SK-N-SH (cell line): ENCODE measurements around the gene MAB21L3. TPM values are rescaled to one million over a fixed set of nuclear protein-coding genes. Genes with fewer than 3 reads are reported as not detected.

Experiments
- CTCF ChIA-PET: fragments of 300-600, 350-600 bp; formaldehyde crosslinking; extraction: SDS; loops from one replicate; lab custom pipeline; 2021; lab: Yijun Ruan, JAX
- POLR2A ChIA-PET: fragments of 350-600 bp; sonication (Branson Sonifier 250); formaldehyde crosslinking; extraction: SDS; loops from one replicate; lab custom pipeline; 2020; ENCODE audit warnings: antibody characterized with exemption, inconsistent platforms; lab: Yijun Ruan, JAX
- DNase-seq: peaks from one replicate; pipeline ENCODE4 v3.0.0; 2012
- H2AFZ ChIP-seq: fragments of 200-600 bp; sonication (generic); 2 replicates; pipeline ENCODE4 v1.8.1; 2016; ENCODE audit warnings: antibody characterized with exemption, mild to moderate bottlenecking, low read depth
- H3F3A ChIP-seq: fragments of 200-600 bp; sonication (generic); replicated peaks from 2 replicates; pipeline ENCODE3; 2016; ENCODE audit warnings: antibody characterized with exemption, mild to moderate bottlenecking; ENCODE audit not compliant: insufficient read depth
- H3K27ac ChIP-seq, 2 experiments: fragments of 200-500 bp in 1 of 2; fragments of 200-600 bp in 1 of 2; sonication (Bioruptor generic) in 1 of 2; sonication (generic), shearing (Covaris generic) in 1 of 2; 2 replicates each; pipeline versions ENCODE4 v1.5.1 to v1.6.1; 2014 to 2016; ENCODE audit warnings: low read depth in 2 of 2, inconsistent platforms in 1 of 2, low read length in 1 of 2, mild to moderate bottlenecking in 1 of 2, mixed read lengths in 1 of 2
- H3K27me3 ChIP-seq: fragments of 200-600 bp; sonication (generic), shearing (Covaris generic); 2 replicates; pipeline ENCODE4 v1.6.1; 2016; ENCODE audit warnings: mixed run types; ENCODE audit not compliant: insufficient read depth
- H3K36me3 ChIP-seq, 2 experiments: fragments of 200-500 bp in 1 of 2; fragments of 200-600 bp in 1 of 2; sonication (Bioruptor generic) in 1 of 2; sonication (generic) in 1 of 2; replicated peaks in 1 of 2; 2 replicates each; pipeline versions ENCODE3 to v1.5.1; 2014 to 2016; ENCODE audit warnings: low read length in 1 of 2, mild to moderate bottlenecking in 1 of 2; ENCODE audit not compliant: insufficient read depth in 2 of 2, control insufficient read depth in 1 of 2
- H3K4me1 ChIP-seq, 2 experiments: fragments of 200-500 bp in 1 of 2; fragments of 200-600 bp in 1 of 2; sonication (Bioruptor generic) in 1 of 2; sonication (generic), shearing (Covaris generic) in 1 of 2; 2 replicates each; pipeline versions ENCODE4 v1.5.1 to v1.6.1; 2014 to 2016; ENCODE audit warnings: low read depth in 1 of 2, low read length in 1 of 2, mixed run types in 1 of 2; ENCODE audit not compliant: insufficient read depth in 2 of 2, control insufficient read depth in 1 of 2
- H3K4me2 ChIP-seq: fragments of 200-600 bp; sonication (generic), shearing (Covaris generic); 2 replicates; pipeline ENCODE4 v1.6.1; 2017; ENCODE audit warnings: mixed run types
- H3K4me3 ChIP-seq, 2 experiments: fragments of 200-500 bp in 1 of 2; fragments of 200-600 bp in 1 of 2; sonication (Bioruptor generic) in 1 of 2; sonication (generic), shearing (Covaris generic) in 1 of 2; 2 replicates each; pipeline versions ENCODE4 v1.5.1 to v1.8.1; 2014 to 2016; ENCODE audit warnings: low read depth in 2 of 2, inconsistent platforms in 1 of 2, low read length in 1 of 2, mild to moderate bottlenecking in 1 of 2, mixed read lengths in 1 of 2, moderate library complexity in 1 of 2
- H3K79me2 ChIP-seq: fragments of 200-600 bp; sonication (generic); 2 replicates; pipeline ENCODE4 v1.8.1; 2017; ENCODE audit warnings: mild to moderate bottlenecking; ENCODE audit not compliant: insufficient read depth
- H3K9ac ChIP-seq: fragments of 200-600 bp; sonication (generic); 2 replicates; pipeline ENCODE4 v1.6.1; 2017; ENCODE audit warnings: mixed run types
- H3K9me2 ChIP-seq: fragments of 200-600 bp; sonication (generic); 2 replicates; pipeline ENCODE4 v1.6.1; 2017; ENCODE audit warnings: mixed run types
- H3K9me3 ChIP-seq: fragments of 200-600 bp; sonication (generic); 2 replicates; pipeline ENCODE4 v1.6.1; 2017; ENCODE audit warnings: mixed run types, mild to moderate bottlenecking, moderate library complexity
- H4K20me1 ChIP-seq: fragments of 200-600 bp; sonication (generic); 2 replicates; pipeline ENCODE4 v1.6.1; 2017; ENCODE audit warnings: mild to moderate bottlenecking, mixed run types; ENCODE audit not compliant: insufficient read depth
- CHD2 ChIP-seq: fragments of 150-350 bp; IDR thresholded peaks from 2 replicates; pipeline ENCODE4 v1.6.1; 2018; ENCODE audit warnings: low read length; ENCODE audit not compliant: partially characterized antibody
- ELF1 ChIP-seq: IDR thresholded peaks from 2 replicates; pipeline ENCODE4 v1.4.0; 2012
- EP300 ChIP-seq, 2 experiments: IDR thresholded peaks; 2 replicates each; pipeline versions ENCODE4 v1.4.0 to v1.6.1; 2012; ENCODE audit warnings: borderline replicate concordance in 1 of 2, low read depth in 1 of 2, low read length in 1 of 2
- FOSL2 ChIP-seq: IDR thresholded peaks from 2 replicates; pipeline ENCODE4 v1.4.0; 2012; ENCODE audit warnings: low read depth, mild to moderate bottlenecking, moderate library complexity, borderline replicate concordance
- FOXJ3 ChIP-seq: sonication (generic); formaldehyde crosslinking; IDR thresholded peaks from 2 replicates; pipeline ENCODE4 v1.5.1; 2020; ENCODE audit warnings: mild to moderate bottlenecking, missing genetic modification reagents
- FOXM1 ChIP-seq: IDR thresholded peaks from 2 replicates; pipeline ENCODE4 v1.4.0; 2012; ENCODE audit warnings: low read depth, mild to moderate bottlenecking
- MEF2A ChIP-seq: IDR thresholded peaks from 2 replicates; pipeline ENCODE4 v1.4.0; 2012; ENCODE audit warnings: low read depth, borderline replicate concordance
- NFIC ChIP-seq: IDR thresholded peaks from 2 replicates; pipeline ENCODE4 v1.4.0; 2012; ENCODE audit warnings: borderline replicate concordance
- NRF1 ChIP-seq: IDR thresholded peaks from 2 replicates; pipeline ENCODE4 v1.6.1; 2012; ENCODE audit warnings: low read depth, mild to moderate bottlenecking, low read length
- POLR2AphosphoS5 ChIP-seq: IDR thresholded peaks from 2 replicates; pipeline ENCODE4 v1.6.1; 2012; ENCODE audit warnings: low read depth, low read length
- RAD21 ChIP-seq: IDR thresholded peaks from 2 replicates; pipeline ENCODE4 v1.6.1; 2012; ENCODE audit warnings: mild to moderate bottlenecking, low read length
- RCOR1 ChIP-seq: fragments of 150-350 bp; IDR thresholded peaks from 2 replicates; pipeline ENCODE4 v1.6.1; 2017; ENCODE audit warnings: antibody characterized with exemption, low read length
- RFX5 ChIP-seq: IDR thresholded peaks from 2 replicates; pipeline ENCODE4 v1.6.1; 2012; ENCODE audit warnings: mild to moderate bottlenecking, improper control_type of control experiment, low read length
- RXRA ChIP-seq: IDR thresholded peaks from 2 replicates; pipeline ENCODE4 v1.4.0; 2012; ENCODE audit warnings: low read depth, mild to moderate bottlenecking, borderline replicate concordance
- SIN3A ChIP-seq: IDR thresholded peaks from 2 replicates; pipeline ENCODE4 v1.6.1; 2012; ENCODE audit warnings: low read depth, mild to moderate bottlenecking, low read length, moderate library complexity, borderline replicate concordance
- TAF1 ChIP-seq: IDR thresholded peaks from 2 replicates; pipeline ENCODE4 v1.6.1; 2012; ENCODE audit warnings: low read depth, mild to moderate bottlenecking, low read length, moderate library complexity, borderline replicate concordance
- TCF12 ChIP-seq: IDR thresholded peaks from 2 replicates; pipeline ENCODE4 v1.4.0; 2012
- TEAD4 ChIP-seq: IDR thresholded peaks from 2 replicates; pipeline ENCODE4 v1.4.0; 2012; ENCODE audit warnings: mild to moderate bottlenecking, borderline replicate concordance; ENCODE audit not compliant: insufficient read depth
- YY1 ChIP-seq: IDR thresholded peaks from 2 replicates; pipeline ENCODE4 v1.4.0; 2012; ENCODE audit warnings: low read depth, mild to moderate bottlenecking
- ZBTB33 ChIP-seq: IDR thresholded peaks from 2 replicates; pipeline ENCODE4 v1.4.0; 2012; ENCODE audit warnings: low read depth, borderline replicate concordance
- WGBS: methylation state at CpG from one replicate; pipeline ENCODE4 v1.1.6; 2017; ENCODE audit warnings: low lambda C conversion rate; 5-methylcytosine and 5-hydroxymethylcytosine counted together
- polyA plus RNA-seq, 3 experiments: library from polyadenylated mRNA; depleted of rRNA; stranded (reverse); fragments of >200 nt; gene quantifications; 2 replicates each; pipeline ENCODE4 v1.2.3, GENCODE V29; 2012

The MAB21L3 gene
- polyA plus RNA-seq, 1 of the 3 experiments (the other 2 are of a cell fraction), result not detected

DNA sequence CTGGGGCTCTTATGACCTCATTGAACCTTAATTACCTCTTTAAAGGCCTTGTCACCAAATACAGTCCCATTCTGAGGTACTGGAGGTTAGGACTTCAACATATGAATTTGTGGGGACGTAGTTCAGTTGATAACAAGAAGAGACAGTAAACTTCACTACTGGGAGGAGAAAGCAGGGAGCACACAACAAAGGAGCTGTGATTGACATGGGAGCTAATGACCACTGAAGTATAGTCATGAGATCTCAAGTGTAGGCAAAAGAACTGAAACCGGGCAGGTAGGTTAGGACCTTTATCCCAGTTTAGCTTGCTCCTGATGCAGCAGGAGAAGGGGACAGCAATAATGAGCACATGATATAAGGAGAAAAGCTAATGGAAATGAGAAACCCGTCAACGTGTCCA lies 11.8 kb upstream of the MAB21L3 start (continued):
- TF ChIP-seq ZBTB33 (no peak), YY1 (no peak), NRF1 (no peak), RXRA (no peak), FOSL2 (no peak), FOXJ3 (no peak), NFIC (no peak), TCF12 (no peak)

GRCh38 chr1:116099919-116100318 lies 11.3 kb upstream of the MAB21L3 start:
- Histone ChIP-seq H3K9ac (no peak overlapping the region), H3K4me2 (no peak overlapping the region), H3K4me3 (no peak overlapping the region), H4K20me1 (no peaks in the 10 kb centered on the region), H3K9me2 (no peaks in the 10 kb centered on the region), H3K4me1 (no peaks in the 10 kb centered on the region), H3K79me2 (no peaks in the 10 kb centered on the region)
- no peak for DNase-seq
- WGBS, result 60% methylated on average over 2 of the region's 2 CpGs
- no peak for TF ChIP-seq TEAD4
- no peak for TF ChIP-seq RAD21
- TF ChIP-seq NRF1, result no peak
- TF ChIP-seq CHD2, result no peak
- no peak for TF ChIP-seq TAF1
- no peak for TF ChIP-seq POLR2AphosphoS5
- no peak for TF ChIP-seq EP300 (IDR thresholded peaks at IDR 0.05; ENCODE audit: borderline replicate concordance in 1 of 2, low read depth in 1 of 2, low read length in 1 of 2)
- no peak for TF ChIP-seq ELF1
- TF ChIP-seq RXRA, result no peak
- no peak for TF ChIP-seq MEF2A
- TF ChIP-seq SIN3A, result no peak
- no peak for TF ChIP-seq ZBTB33
- TF ChIP-seq FOXM1, result no peak
- TF ChIP-seq RCOR1, result no peak
- no peak for TF ChIP-seq RFX5
- no peak for TF ChIP-seq YY1
- TF ChIP-seq NFIC, result no peak
- TF ChIP-seq FOSL2, result no peak
- no peak for TF ChIP-seq TCF12
- TF ChIP-seq, all 33 proteins: peak for 0
- Histone ChIP-seq H3K36me3 (no peaks in the 10 kb centered on the region), H2AFZ (no peak overlapping the region), H3F3A (no peaks in the 10 kb centered on the region), H3K27me3 (no peaks in the 10 kb centered on the region), H3K9me3 (no peaks in the 10 kb centered on the region), H3K27ac (no peak overlapping the region)
- CTCF ChIA-PET, result no interaction called here
- POLR2A ChIA-PET, result no interaction called here
